ENCODE data around the gene RBBP7. TPM values are rescaled to one million over a fixed set of nuclear protein-coding genes. Genes with fewer than 3 reads are reported as not detected.

The RBBP7 gene
- total RNA-seq, 1 experiment from 2014 or later: 131 TPM

Other genes starting within 250 kb of the RBBP7 start
- not detected in 2 replicates for gene S100G, start 220.2 kb downstream of the RBBP7 start, total RNA-seq (2014; rRNA removed; shearing (Covaris generic))
- 16.4 and 20.5 TPM in 2 replicates for gene CTPS2, start 157.7 kb downstream of the RBBP7 start, total RNA-seq (2014; rRNA removed; shearing (Covaris generic))
- gene SYAP1, start 150.8 kb downstream of the RBBP7 start, total RNA-seq (2014; rRNA removed; shearing (Covaris generic)): 16.2 and 25.0 TPM in 2 replicates
- 17.5 and 20.7 TPM in 2 replicates for gene TXLNG, start 83.9 kb downstream of the RBBP7 start, total RNA-seq (2014; rRNA removed; shearing (Covaris generic))
- 0.31 TPM in 1 of 2 replicates, not detected in the other for gene REPS2, start 76.3 kb upstream of the RBBP7 start, total RNA-seq (2014; rRNA removed; shearing (Covaris generic))